Sigmoid colon (tissue), 3 donors: ENCODE results near the gene WNK2.

Experiments
- CTCF ChIP-seq, 4 experiments: fragments of 450-650 bp in 3 of 4; fragments of 200-600 bp in 1 of 4; IDR thresholded peaks; one replicate each; pipeline ENCODE4 v1.5.1; 2016 to 2019; ENCODE audit warnings: antibody characterized with exemption in 4 of 4, mild to moderate bottlenecking in 3 of 4, moderate library complexity in 2 of 4
- POLR2A ChIP-seq, 2 donors: fragments of 450-650 bp; IDR thresholded peaks; one replicate each; pipeline ENCODE4 v1.6.1; 2016; ENCODE audit warnings: antibody characterized with exemption in 2 of 2, mild to moderate bottlenecking in 2 of 2, moderate library complexity in 2 of 2

DNA sequence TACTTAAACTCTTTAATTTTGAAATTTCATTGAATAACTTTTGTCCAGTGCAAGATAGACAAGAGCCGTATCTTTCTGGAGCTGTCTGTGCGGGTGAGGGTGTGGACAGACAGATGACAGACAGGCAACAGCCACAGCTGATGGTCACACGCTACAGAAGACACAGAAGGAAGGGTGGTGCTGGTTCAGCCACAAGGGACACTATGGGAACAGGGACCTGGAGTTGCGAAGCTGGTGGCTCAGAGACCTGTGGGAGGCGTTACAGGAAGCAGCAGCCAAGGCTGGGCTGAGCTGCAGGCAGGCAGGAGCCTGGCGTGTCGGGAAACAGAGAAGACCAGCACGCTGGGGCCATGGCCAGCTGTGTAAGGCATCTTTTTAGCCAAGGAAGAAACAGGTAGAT lies 104.4 kb downstream of the WNK2 start:
- no peak for TF ChIP-seq CTCF (IDR thresholded peaks at IDR 0.05)
- TF ChIP-seq POLR2A (IDR thresholded peaks at IDR 0.05) = no peak
